ENCODE measurements around the gene TMEFF2.

TMEFF2 gene, protein sequence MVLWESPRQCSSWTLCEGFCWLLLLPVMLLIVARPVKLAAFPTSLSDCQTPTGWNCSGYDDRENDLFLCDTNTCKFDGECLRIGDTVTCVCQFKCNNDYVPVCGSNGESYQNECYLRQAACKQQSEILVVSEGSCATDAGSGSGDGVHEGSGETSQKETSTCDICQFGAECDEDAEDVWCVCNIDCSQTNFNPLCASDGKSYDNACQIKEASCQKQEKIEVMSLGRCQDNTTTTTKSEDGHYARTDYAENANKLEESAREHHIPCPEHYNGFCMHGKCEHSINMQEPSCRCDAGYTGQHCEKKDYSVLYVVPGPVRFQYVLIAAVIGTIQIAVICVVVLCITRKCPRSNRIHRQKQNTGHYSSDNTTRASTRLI

DNA sequence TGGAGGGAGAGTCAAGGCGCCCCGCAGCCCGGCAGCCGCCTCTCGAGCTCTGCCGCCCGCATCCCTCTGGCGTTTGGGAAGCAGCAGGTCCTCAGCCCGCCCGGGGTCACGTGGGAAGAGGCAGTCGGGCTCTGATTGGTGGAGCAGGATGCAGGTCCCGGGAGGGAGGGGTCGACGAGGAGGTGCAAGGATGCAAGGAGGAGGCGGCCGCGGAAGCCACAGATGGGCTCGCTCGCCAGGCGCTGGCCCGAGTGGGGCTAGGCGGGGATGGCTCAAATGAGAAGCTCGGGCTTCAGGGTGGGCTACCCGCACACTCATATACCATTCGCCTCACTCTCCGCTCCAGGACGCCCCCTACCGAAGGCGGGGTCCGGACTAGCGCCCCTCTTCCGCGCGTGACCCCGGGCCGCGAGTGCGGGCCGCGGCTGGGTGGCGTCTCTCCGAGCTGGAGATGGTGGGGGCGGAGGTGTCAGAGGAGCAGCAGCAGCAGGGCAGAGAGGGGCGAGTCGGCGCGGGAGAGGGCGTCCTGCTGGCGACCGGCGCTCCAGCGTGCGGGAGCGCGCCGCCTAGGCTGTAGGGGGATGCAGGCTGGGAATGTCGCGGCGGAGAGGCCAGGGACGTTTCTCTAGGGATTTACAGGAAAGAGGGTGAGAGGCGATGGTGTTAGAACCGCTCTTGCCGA, at the start of gene TMEFF2:
TMEFF2 (minus strand) TSS at position 68 of the 682 bp plus-strand sequence. CDS start 409 bp downstream, outside the sequence.
- DNase-seq: no peak

DNA sequence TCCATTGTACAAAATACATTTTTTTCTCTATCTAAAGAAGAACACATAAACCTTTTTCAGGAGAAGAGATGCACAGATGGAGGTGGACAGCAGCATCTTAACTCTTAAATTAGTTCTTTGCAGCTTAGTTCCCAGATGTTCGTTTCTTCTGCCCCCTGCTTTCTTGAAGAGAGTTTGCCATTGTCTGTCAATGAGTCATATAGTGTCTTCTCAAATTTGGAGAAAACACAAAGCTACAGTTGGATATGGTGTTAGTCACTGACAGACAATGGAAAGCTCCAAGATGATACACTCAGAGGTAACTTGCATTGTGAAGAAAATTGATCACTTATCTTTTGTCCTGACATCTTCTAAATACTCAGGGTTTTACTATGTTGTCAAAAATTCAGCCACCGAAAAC, 48.8 kb upstream of the TMEFF2 start:
- no peak for DNase-seq

DNA sequence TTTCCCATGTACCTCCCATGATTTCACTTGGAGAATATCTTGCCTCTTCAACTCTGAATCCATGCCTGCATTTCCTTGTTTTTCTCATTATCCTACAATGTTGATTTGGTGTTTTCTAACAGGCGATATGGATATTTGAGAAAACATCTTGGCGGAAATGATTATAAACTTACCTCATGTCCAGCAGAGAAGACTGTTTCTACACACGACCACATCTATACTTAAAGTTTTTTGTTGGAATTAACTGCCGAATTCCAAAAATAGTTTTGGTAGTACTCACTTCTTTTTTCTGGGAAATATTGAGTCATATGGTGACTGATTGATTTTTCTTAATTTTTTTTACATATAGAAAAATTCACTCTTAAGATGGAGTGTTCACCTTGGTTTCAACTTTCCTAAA, 41.4 kb upstream of the TMEFF2 start:
- no peak for DNase-seq

DNA sequence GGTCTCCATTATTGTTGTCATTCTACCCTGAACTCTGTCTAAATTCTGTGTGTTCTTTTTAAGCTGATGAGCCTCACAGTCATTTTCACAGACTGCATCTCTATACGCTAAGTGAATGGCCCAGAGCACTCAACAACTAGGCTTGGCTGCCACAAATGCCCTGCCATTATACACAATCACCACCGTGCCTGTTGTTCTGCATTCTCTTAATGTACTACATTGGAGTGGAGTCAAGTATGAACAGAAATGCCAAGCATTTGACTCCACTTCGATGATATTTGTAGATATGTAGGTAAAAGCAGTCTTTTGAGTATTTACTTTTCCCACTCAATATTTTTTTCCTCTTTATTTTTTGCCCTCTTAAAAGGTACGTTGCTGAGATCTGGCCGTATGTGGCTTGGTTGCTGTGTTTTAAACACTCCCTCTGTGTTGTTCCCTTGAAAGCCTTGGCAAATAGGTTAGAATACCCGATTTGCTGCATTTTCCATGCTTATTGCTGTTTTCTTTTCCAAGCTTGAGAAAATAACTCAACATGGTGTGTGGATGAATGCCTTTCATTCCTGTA, 36.2 kb upstream of the TMEFF2 start:
- DNase-seq: no peak

DNA sequence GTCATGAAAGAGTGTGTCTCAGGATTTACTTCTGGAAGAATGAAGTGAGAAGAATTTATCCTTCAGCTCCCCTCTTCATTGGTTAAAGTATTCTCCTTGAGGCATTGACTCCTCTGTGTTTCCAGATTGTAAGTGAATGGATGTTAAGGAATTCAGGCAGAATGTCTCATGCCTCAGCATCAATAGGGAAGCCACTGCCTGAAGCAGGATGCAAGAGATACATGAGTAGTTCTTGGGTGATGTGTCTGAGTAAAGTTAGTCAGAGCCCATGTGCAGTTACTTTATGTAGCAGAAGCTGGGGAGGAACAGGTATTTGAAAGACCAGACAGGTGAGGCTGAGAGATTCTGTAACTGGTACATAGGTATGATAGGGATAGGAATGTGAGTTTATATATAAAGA, 34.0 kb upstream of the TMEFF2 start:
- no peak for DNase-seq

DNA sequence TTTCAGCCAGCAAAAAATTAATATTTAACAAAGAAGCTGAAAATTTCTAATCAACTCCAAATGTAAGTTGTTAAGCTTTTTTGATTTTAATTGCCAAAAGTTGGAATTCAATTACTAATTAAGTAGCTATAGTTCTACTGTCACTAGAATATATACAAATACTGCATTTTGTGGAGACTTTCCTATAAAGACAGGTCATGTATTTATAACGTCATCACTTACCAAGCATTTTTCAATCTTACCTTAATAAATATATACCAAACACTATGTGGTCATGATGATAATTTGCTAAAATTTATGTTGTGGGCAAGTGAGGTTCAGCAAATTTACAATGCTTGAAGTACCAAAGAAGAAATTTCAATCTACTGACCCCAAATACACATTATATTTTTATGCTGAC, 24.2 kb upstream of the TMEFF2 start:
- no peak for DNase-seq

DNA sequence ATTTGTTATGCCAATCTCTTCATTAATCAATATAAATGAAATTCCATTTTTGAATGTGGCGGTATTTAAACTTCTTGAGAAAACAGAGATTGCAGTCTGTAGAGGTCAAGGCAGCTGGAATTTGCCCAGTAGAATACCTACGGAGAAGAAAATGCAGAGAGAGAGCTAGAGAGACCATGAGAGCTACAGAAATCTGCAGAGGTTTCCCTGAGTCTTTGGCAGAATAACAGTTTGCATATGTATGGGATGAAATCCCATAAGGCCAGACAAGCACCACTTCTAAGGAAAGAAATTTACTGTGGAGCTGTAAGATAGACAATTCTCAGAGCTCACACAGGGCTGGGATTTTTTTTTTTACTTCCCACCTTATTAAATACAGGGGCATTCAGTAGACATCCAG, 23.6 kb upstream of the TMEFF2 start:
- no peak for DNase-seq

DNA sequence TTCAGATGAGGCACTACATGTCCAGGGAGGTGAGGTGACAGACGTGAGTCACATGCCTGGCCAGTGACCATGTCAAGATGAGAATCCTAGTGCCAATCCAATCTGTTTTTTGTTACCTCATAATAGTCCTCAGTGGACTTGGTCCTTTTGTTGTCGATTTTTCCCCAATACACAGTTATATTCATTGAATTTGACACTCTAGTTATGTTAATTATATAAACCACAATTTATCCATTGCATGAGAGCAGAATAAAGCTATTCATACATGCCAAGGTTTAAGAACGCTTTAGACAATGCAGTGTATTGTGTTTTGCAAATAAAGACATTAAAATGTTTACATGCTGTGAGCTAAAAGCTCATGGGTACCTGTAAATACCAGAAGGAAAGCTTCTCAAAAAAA, 21.6 kb upstream of the TMEFF2 start:
- no peak for DNase-seq

DNA sequence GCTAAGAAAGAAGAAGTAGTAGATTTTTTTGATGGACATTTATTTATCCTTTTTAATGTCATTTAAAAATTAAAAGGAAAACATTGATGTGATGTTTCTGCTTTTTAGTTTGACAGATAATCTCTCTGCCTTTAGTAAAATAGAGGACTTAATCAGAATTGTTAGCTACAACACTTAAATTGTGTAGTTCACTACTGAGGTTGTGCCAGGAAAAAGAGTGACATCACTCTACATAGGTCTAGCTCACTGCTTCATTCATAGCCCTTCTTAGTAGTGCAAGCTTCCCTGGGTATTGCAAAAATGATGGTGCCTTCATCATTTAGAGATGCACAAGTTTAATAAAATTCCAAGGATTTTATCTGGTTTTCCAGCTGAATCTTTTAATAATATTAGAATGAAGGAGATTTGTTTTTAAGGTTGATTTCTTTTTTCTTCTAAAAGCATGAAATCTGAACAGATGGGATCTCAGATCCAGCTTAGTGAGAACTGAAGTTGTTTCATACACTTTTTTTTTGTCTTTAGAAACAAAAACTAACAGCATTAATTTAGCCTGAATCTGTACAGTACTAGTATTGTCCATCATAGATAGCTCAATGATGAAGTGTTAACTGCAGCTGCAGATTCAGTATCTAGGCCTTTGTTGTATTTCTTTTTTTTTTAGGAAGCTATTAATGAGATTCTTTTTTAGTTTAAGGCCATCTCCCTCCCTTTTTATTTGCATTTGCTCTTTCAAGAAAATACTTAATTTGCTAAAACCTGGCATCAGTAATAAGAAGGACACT, 20.6 kb upstream of the TMEFF2 start:
- no peak for DNase-seq

DNA sequence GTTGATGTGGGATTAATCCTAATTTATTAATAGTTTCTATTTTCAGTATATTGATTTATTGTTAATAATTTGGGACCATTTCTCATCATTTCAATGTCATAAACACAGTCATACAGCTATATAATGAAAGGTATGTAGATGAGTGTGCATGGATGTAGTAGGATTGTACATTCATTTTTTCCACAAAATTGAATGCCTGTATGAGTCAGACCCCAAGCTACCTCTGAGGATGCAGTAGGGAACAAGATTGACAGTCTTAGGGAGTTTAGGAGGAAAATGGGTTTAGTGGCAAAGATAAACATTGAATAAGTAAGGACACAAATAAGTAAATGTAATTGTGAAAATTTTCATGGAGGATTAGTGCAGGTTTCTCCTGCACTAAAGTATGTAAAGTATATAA, 14.1 kb upstream of the TMEFF2 start:
- no peak for DNase-seq

DNA sequence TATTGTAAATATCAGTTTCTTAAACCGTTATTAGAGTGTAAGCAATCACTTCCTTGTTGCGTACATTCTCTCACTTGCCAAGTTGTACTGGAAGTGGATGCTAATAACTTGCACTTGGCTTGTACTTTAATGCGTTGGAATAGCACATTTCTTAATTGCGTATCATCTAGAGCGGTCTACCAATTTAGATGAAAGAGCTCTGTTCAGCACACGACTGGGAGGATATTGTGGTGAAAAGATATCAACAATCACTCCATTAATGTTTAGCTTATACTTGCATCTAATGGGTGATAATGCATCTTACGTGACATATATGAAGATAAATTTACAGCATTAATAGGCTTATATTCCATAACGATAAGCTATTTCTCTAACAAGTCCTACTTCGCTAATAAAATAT, 11.7 kb upstream of the TMEFF2 start:
- no peak for DNase-seq

DNA sequence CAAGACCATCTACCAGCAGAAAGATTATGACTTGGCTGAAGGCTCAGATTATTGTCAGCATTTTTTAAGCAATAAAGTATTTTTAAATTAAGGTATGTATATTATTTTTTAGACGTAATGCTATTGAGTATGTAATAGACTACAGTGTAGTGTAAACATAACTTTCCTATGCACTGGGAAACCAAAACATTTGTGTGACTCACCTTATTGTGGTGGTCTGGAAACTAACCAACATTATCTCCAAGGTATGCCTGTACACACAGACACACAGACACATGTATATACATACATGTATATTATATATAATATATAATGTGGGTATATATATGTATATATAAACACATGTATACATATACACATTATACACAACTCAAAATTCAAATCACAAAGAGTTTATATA, 9.1 kb upstream of the TMEFF2 start:
- no peak for DNase-seq

DNA sequence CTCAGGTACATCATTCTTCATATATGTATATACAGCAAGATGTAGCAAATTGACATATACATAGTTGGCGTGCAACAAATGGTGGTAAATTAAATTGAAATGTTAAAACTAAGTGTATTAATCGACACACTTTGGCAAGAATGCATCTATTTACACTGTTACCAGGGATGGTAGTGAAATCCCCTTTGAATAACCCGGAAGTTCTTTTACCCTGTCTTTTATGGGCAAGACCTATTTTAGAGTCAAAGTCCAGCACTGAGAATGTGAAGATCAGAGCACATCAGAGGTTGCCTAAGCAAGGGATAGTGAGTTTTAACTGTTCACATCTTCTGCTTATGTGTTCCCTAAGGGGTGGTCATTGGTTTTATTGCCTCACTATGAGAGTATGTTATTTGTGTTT, 7.6 kb upstream of the TMEFF2 start:
- no peak for DNase-seq

DNA sequence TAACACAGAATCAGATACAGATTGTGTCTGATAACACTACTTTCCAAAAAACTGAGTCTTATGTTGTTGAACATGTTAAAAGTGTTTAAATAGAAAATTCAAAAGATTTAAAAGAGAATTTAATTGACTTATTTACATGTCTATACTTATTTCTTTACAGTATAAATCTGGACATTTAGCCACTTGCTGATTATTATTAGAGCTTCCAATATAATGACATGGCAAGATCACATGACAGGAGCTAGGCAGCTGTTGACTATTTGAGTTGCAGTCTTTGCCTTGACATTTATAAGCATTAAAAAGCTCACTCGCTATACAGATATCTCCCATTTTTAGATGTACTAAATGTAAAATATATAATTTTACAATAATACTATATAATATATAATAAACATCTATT, 6.4 kb upstream of the TMEFF2 start:
- no peak for DNase-seq

DNA sequence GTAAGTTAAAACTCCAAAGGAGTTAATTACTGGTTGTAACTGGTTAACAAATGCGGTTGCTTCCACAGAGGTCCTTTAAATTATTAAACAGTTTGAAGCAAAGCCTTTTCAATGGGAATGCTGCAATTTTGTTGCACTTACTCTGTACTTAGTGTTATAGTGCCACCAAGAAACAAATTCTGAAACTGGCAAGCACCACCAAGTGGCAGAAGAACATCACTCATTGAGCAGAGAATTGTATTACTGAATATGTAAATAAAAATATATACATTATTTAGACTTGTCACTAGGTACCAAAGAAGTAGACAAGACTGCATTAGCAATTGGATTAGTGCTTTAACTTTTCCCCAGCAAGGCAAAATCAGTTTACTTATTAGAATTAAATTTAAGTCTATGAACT, 2.6 kb upstream of the TMEFF2 start:
- DNase-seq: no peak

DNA sequence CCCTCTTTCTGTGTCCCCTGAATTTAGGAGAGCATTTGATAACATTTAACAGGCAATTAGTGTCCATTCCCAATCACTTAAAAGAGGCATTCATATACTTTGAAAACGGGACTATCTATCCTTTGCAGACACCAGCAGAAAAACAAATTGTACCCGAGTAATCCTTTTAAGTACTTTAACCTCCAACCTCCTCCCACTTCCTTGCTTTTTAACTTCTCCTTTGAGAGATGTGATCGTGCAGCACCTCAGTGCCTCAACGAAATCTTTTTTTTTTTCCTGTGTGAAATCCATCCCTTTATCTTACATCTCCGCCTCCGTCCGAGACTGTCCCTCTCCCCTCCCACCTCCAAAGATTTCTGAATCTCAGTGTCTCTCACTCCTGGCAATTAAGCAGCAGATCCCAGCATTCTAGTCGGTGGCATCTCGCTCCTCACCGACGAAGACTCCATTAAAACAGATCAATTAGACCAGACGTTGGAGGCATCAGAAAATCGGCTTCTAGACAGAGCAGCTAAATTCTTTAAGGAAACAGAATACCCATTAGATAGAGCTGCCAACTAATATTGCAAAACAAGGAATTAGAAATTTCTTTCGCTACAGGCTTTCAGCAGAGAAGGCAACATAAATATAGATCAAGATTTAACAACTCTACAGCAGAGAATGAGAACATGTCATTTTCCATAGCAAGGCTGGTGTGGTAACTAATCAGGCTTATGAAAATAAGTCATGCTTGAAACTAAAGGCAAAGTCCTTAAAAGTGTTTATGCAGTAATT, 1.9 kb upstream of the TMEFF2 start:
- no peak for DNase-seq

DNA sequence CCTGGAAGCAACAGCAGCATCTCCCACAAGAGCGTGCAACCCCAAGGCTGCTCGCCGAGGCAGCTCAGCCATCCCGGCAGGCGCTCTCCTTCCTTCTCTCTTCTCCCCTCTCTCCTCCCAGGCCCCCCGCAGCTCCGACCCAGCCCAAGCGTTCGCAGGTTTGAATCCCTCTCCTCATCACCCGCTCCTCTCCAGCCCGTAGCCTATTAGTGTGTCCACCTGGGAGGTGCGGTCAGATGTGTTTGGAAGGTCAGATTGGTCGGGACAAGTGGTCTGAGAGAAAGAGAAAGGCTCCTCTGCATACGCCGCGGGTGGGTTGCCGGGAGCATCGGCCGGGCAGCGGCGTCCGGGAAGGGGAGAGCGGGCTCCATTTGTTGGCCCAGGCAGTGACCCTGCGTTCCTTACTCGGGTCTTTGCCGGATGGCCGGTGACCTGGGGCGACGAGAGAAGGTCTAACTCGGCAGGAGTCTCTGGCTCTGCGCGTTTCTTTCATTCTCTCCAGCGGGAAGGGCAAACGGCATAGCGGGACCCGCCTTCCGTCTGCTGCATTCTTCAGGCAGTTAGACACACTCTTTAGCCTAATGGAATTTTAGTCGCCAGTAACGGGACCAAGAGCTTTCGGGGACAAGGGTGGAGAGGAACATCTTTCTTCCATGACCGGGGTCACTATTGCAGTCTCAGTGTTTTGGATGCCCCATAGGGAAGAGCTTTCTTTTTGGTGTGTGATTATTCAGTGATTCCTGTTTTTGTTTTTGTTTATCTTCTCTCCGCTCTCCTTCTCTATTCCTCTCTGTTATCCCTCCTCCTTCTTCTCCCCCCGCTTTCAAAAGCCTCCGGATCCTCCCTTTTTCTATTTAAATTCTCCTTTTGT, 1.1 kb upstream of the TMEFF2 start:
- DNase-seq: no peak

DNA sequence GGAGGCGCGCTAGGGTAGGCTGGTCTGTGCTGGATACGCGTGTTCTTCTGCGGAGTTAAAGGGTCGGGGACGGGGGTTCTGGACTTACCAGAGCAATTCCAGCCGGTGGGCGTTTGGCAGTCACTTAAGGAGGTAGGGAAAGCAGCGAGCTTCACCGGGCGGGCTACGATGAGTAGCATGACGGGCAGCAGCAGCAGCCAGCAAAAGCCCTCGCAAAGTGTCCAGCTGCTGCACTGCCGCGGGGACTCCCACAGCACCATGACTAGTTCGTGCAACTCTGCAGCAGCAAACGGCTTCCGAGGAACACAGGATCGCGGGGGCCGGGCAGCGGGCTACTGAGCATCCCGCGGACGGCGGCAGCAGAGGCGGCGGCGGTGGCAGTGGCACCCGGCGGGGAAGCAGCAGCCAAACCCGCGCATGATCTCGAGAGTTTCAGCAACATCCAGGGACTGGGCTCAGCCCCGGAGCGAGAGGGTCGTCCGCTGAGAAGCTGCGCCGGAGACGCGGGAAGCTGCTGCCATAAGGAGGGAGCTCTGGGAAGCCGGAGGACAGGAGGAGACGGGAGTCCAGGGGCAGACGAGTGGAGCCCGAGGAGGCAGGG, 368 bp downstream of the TMEFF2 start:
- no peak for DNase-seq

DNA sequence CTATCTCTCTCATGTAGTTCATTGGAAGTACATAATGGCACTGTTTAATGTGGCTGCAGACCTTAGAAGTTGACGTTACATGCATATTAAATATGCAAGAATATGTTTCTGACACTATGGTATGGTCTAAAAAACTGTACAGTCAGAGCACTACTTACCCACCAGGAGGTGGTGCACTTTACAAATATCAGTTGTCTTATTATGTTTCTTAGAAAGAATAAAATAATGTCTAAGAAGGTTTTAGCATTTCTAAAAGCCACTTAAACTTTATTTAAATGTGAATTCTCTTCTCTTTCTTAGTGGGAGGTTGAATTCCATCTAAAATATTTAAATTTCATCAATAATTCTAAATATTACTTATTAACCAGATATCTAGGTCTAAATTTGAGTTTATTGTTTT, 4.3 kb downstream of the TMEFF2 start:
- no peak for DNase-seq

DNA sequence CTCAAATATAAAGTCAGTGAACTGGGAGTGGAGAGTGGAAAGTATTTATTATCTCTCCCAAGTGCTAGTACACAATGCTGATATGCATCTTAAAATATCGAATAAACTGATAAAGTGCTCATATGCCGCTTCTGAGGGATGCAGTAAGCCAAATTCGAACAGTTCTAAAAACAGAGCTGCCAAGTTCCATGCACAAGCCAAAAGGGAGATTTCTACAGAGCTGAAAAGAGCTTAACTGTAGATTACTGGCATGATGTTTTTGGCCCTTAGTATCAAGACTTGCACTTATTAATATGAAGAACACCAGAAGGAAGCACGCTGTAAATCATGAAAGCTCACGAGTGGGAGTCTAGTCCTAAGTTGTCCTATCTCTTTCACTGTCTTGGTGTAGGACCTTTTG, 7.9 kb downstream of the TMEFF2 start:
- no peak for DNase-seq

DNA sequence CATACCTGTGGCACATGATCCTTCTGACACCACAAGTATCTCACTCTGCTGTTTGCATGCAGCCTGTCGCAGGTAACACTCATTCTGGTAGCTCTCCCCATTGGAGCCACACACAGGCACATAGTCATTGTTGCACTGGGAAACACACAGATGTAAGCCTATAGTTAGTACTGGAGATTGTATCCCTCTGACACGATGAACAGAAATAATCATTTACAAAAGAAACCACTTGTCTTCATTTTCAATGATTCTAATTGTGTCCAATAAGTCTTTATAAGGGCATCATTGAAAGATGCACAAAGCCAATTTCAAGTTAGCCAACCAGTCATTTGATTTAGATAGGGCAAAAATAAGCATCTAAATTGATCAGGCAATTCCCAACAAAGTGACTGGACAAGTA, 10.4 kb downstream of the TMEFF2 start:
- DNase-seq: no peak

Data from bone marrow (tissue), 2 donors.